GM19463 (cell line): ENCODE results near the gene KCNMA1.

Experiments used
- ATAC-seq: cut with Tn5 transposase; IDR thresholded peaks from one replicate; pipeline ENCODE4 v1.9.1; 2021; ENCODE audit warnings: mild to moderate bottlenecking, moderate library complexity; ENCODE audit not compliant: unreplicated experiment

KCNMA1 gene

GRCh38 chr10:76901701-76902100, 735.9 kb downstream of the KCNMA1 start:
- ATAC-seq, result no peak

GRCh38 chr10:76899490-76899889, 738.1 kb downstream of the KCNMA1 start:
- ATAC-seq, result no peak

GRCh38 chr10:76892766-76893479, 744.7 kb downstream of the KCNMA1 start:
- ATAC-seq, result no peak

- ATAC-seq, result no peak
Measured at GRCh38 chr10:76887223-76888010, 750.2 kb downstream of the KCNMA1 start.

DNA sequence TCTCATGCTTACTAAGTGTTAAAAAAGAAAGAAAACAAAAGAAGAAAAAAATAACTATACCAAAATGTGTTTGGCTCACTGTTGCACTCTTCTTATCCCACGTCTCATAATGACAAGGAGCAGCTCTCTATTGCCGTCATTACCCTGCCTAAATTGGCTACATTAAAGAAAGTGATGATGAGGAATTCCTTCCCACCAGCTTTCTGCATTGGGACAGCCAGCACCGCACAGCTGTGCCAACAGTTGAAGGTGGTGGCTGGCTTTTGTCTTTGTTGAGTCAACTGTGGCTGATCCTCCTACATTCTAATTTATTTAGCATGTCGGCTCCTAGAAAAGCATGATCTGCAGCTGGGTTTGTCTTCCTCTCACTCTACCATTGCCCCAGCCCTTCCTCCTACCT, 751.8 kb downstream of the KCNMA1 start:
- ATAC-seq, result no peak

- no peak for ATAC-seq
Measured at GRCh38 chr10:76884673-76885275, 752.8 kb downstream of the KCNMA1 start.

DNA sequence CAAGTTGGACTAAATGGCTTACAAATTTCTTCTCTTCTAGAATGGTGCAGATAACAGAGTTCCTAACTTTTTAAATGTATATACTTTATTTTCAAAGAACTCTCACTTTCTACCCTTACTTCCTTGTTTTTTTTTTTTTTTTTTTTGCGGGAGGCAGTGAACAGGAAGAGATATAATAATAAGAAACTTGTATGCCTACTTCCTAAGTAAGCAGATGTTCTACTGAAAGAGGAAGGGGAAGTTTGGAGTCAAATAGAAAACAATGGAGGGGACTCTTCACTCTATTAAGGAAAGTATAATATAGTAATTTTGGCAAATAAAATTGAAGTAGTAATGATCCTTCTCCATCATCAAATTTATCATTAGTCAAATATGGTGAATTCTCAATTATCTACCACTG, 754.0 kb downstream of the KCNMA1 start:
- no peak for ATAC-seq

DNA sequence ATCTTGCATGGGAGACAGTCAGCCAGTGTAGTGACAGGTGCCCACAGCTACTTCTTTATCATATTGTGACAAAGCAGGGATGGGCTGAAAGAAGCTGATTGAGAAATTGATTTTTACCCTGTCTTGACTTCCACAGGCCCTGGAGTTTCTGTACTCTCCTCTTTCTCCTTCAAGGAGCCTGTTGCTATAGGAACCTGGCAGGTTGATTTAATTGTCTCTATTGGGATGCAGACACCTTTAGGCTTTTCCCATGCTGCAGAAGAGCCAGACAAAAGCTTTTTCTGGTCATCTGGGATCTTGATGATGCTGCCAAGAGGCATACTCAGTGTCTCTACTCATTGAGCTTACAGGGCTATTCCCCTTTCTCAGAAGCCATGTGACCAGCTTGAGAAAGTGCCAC, 754.8 kb downstream of the KCNMA1 start:
- ATAC-seq, result no peak

GRCh38 chr10:76882245-76882644, 755.4 kb downstream of the KCNMA1 start:
- ATAC-seq, result peak; percentile 53

DNA sequence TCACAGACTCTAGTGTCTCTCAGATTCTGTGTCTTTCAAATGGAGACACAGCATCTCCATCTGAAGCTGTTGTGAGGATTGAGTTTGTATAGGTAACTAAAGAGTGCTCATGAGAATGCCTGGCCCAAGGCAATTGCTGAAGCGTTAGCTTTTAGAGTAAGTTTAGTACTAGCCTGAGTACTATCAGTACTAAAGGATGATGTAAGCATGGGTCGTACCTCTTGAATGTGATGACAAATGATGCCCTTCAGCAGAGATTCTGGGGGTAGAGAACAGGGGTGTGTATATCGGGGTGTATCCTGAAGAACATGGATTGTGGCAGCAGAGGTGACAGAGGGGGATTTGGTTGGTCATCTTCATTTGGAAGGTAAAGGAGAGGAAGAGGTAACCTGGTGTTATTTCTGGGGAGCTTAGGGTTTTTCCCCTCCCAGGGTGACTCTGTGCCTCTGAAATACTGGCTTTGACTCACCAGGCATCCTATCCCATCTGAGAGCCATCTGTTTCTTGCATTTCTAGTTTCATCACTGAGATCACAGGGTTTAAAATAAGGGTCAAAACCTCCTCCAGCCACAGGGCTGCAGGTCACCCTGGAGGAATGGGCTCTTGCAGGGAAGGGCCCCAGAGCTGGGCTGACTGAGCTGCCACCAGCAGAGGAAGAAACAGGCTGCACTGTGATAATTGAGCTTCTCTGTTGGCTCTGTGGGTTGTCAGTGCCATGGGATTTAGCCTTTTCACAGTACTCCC, 756.0 kb downstream of the KCNMA1 start:
- peak; percentile 78 for ATAC-seq

DNA sequence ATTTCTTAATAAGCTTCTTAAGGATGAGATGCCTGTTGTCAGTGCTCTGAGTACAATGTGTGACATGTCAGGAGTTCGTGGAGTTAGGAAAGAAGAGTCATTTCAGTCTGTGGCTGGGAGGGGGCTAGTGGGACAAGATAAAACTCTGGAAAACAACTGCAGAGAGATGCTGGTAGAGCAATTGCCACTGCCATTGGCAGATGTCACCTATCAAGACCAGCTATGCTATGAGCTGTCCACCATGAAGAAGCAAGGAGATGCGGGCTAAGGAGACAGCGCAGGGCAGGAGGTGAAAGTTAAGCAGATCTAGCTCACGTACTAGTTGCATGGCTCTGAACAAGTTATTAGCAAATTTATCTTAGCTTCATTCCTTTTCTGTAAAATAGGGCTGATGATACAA, 756.7 kb downstream of the KCNMA1 start:
- ATAC-seq, result no peak

- ATAC-seq, result no peak
Measured at GRCh38 chr10:76879116-76879913, 758.3 kb downstream of the KCNMA1 start.

- no peak for ATAC-seq
Measured at GRCh38 chr10:76878514-76878913, 759.1 kb downstream of the KCNMA1 start.

DNA sequence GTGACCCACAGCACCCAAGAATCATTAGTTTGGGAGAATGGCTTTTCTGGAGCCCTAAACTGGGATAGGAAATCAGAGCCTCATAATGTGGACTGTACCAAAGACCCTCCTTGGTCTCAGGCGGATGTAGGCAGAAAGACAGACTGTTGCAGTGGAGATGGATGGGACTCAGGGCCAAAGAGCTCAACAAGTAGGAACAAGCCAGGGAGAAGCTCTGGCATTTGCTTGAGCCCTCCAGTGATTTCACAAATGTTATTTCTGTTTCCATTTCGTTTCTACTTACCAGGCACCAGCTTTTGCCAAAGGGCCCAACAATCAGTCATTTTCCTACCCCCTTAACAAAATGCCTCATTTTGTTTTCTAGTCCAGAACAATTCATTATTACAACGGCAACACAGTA, 762.7 kb downstream of the KCNMA1 start:
- ATAC-seq, result no peak

GRCh38 chr10:76874176-76874575, 763.4 kb downstream of the KCNMA1 start:
- ATAC-seq, result no peak

GRCh38 chr10:76871697-76872295, 765.8 kb downstream of the KCNMA1 start:
- ATAC-seq, result no peak

- no peak for ATAC-seq
Measured at GRCh38 chr10:76869931-76870330, 767.7 kb downstream of the KCNMA1 start.

DNA sequence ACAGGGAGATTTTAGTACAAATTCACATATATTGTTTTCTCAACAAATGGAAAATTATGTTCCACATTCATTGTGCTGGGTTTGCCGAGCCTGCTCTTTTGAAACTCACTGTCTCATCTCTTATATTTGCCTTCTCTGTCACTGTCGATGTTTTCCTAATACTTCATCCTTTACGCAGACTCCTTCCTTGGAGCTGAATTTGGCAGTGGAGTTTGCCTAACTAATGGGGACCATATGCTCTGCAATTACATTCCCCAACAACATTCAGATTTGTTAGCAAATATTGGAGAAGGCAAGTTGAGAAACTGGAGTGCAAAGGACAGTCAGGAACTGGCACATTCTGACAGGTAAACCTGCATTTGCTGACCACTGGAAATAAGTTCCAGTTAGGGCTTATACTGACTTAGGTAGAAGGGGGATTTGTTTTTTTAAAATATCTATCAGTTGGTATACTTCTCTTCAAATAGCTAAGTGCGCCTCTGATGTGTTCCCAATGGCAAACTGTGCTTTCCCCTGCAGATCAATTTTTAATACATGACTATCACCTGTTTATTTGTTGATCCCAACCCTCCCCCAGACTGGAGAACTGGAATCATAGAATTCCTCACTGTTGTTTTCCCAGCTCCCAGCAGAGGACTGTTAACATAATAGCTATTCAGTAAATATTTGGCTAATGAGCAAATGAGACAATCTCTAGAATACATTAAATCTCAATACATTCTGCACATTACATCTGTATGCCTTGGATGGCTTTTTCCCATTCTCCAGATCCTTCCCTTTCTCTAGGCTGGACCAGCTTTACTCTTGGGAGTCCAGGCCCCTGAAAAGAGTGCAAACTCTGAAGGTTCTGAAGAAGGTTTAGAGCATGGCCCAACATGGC, 769.3 kb downstream of the KCNMA1 start:
- ATAC-seq, result no peak
